Putamen (tissue), 1 donor: ENCODE data around the gene VTN.

Experiments
- DNase-seq: peaks from one replicate; pipeline ENCODE4 v3.0.0-alpha.2; 2016; ENCODE audit warnings: low spot score

The VTN gene

GRCh38 chr17:28395968-28396367 lies 25.9 kb upstream of the VTN start:
- no peak for DNase-seq

- DNase-seq = no peak
These were observed 25.3 kb upstream of the VTN start for GRCh38 chr17:28395426-28395825.

GRCh38 chr17:28394337-28395116 lies 24.4 kb upstream of the VTN start:
- DNase-seq = no peak

GRCh38 chr17:28392491-28392890 lies 22.4 kb upstream of the VTN start:
- DNase-seq = no peak

- no peak for DNase-seq
These were observed 21.3 kb upstream of the VTN start for GRCh38 chr17:28391401-28391800.

- DNase-seq = no peak
These were observed 20.9 kb upstream of the VTN start for GRCh38 chr17:28390984-28391383.

- no peak for DNase-seq
These were observed 20.5 kb upstream of the VTN start for GRCh38 chr17:28390563-28390962.

- no peak for DNase-seq
These were observed 20.0 kb upstream of the VTN start for GRCh38 chr17:28390141-28390540.

GRCh38 chr17:28388106-28388505 lies 18.0 kb upstream of the VTN start:
- no peak for DNase-seq

- no peak for DNase-seq
These were observed 16.3 kb upstream of the VTN start for GRCh38 chr17:28386391-28386790.

- DNase-seq = no peak
These were observed 15.3 kb upstream of the VTN start for GRCh38 chr17:28385406-28385805.

- DNase-seq = no peak
These were observed 14.9 kb upstream of the VTN start for GRCh38 chr17:28385037-28385400.

- DNase-seq = no peak
These were observed 14.4 kb upstream of the VTN start for GRCh38 chr17:28384281-28385036.

GRCh38 chr17:28381141-28381825 lies 11.2 kb upstream of the VTN start:
- no peak for DNase-seq

GRCh38 chr17:28379814-28380801 lies 10.0 kb upstream of the VTN start:
- no peak for DNase-seq

- no peak for DNase-seq
These were observed 2.8 kb upstream of the VTN start for GRCh38 chr17:28372945-28373274.

GRCh38 chr17:28372203-28372944 lies 2.3 kb upstream of the VTN start:
- no peak for DNase-seq

GRCh38 chr17:28371245-28372202 lies 1.4 kb upstream of the VTN start, which contains the start of gene SARM1:
Gene SARM1, plus strand, starts transcription at chr17:28371694. Its CDS starts 339 bp downstream, at chr17:28372033.
- peak; percentile 88 for DNase-seq

GRCh38 chr17:28370744-28371103 lies 617 bp upstream of the VTN start:
- no peak for DNase-seq

- no peak for DNase-seq
These were observed 448 bp downstream of the VTN start for GRCh38 chr17:28369684-28370034.
